GM18498 (cell line): ENCODE results near the gene DICER1.

Experiments used
- ATAC-seq: cut with Tn5 transposase; IDR thresholded peaks from one replicate; pipeline ENCODE4 v1.9.1; 2021; ENCODE audit warnings: mild to moderate bottlenecking, moderate library complexity; ENCODE audit not compliant: unreplicated experiment

Gene DICER1

DNA sequence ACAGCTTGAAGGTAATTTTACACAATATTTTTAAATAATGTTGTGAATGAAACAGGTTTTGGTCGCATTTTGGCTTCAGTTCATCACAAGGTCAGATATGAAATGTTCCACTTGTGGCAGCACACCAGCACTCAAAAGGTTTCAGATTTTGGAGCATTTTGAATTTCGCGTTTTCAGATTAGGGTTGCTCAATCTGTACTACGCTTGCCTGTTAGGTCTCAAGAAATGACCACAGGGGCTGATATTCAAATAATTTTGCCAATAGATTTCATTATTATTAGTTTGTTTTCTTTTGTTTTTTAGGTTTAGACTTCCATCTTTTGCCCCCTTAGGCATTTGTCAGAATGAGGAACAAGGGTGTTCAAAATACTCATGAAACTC is 29.8 kb downstream of the DICER1 start:
- ATAC-seq, result peak; percentile 44

- no peak for ATAC-seq
Measured at GRCh38 chr14:95126906-95127530, 30.3 kb downstream of the DICER1 start.

DNA sequence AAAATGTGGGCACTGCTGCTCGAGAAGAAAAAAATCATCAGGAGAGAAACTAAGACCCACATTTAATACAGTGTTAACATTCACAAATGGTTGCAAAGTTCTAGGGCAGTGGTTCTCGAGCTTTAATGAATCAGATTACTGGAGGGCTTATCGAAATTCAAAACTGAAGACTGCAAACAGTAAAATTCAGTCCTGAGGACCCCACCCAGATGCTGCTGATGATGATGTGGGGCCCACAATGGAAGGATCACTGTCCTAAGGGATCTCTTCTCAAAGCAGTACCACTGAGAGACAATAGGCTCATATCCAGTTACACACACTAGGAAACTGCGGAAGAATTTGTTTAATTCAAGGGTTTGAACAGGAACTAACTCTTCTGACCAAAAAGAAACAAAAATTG is 31.4 kb downstream of the DICER1 start:
- ATAC-seq, result no peak

GRCh38 chr14:95125221-95125620 is 32.1 kb downstream of the DICER1 start:
- ATAC-seq, result no peak

- ATAC-seq, result no peak
Measured at GRCh38 chr14:95123891-95124579, 33.3 kb downstream of the DICER1 start.

- no peak for ATAC-seq
Measured at GRCh38 chr14:95122621-95122945, 34.7 kb downstream of the DICER1 start.

GRCh38 chr14:95121911-95122620 is 35.3 kb downstream of the DICER1 start:
- ATAC-seq, result no peak

GRCh38 chr14:95119336-95119735 is 38.0 kb downstream of the DICER1 start:
- ATAC-seq, result no peak

DNA sequence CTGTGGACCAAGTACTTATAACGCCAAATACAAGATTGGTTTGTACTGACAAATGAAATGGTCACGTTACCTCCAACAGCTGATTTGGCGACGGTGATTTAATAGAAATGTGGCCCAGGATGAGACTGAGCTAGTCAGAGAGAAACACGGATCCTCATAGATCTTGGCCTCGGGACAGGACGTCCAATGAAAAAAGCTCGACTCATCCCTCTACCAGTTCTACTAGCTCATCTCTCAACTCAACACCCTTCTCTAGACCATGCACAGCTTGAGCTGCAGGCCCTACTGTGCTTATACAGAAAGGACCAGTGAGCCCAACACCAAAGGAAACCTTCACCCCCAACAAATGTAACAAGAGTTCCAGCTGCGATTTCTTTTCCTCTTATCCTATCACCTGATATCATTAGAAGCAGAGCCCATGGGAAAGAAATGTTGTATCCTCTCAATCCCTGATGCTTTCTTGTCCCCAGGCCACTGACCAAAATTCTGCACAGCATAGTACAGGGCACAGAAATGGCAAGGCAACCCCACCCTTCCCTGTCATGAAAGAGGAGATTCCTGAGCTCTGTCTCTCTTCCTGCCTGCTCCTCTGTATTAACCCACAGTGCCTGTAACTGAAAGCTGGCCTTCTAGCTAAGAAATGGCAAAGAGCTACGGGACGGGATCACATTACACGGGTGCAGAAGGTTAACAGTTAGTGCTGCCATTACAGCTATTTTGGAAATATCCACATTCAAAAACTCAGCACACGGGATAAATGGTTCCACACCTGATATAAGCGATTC is 39.2 kb downstream of the DICER1 start:
- ATAC-seq, result no peak

GRCh38 chr14:95113476-95113875 is 43.9 kb downstream of the DICER1 start:
- no peak for ATAC-seq

GRCh38 chr14:95111507-95112164 is 45.7 kb downstream of the DICER1 start:
- ATAC-seq, result no peak

- no peak for ATAC-seq
Measured at GRCh38 chr14:95110178-95110577, 47.2 kb downstream of the DICER1 start.

GRCh38 chr14:95107711-95108110 is 49.6 kb downstream of the DICER1 start:
- no peak for ATAC-seq

DNA sequence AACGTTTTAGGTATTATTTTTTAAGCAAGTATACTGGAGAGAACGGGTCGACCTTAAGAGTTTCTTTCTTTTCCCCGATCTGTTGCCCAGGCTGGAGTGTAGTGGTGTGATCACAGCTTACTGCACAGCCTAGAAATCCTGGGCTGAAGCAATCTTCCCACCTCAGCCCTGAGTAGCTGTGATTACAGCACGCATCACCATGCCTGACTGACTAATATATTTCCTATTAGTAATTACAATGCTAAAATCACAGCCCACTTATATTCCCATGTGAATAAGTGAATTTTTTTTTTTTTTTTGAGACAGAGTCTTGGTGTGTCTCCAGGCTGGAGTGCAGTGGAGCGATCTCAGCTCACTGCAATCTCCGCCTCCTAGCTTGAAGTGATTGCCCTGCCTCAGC is 50.4 kb downstream of the DICER1 start:
- ATAC-seq, result no peak

DNA sequence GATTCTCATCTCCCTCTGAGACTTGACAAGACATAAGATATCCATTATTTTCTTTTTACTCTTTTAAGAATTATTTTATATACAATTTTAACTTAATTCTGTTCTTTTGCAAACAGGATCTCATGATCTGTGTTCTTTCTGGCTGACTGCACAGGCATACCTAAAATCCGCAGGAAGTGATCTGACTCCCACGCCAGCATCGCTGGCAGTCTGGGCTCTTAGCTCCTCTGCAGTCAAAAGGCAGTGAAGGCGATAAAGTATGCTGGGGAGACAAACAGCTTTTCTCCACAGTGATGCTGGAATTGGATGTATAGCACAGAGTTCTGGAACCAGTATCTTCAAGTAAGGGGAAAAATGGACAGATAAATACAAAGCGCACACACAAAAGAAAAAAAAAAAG is 52.4 kb downstream of the DICER1 start:
- no peak for ATAC-seq

- ATAC-seq, result no peak
Measured at GRCh38 chr14:95102680-95103044, 54.7 kb downstream of the DICER1 start.

GRCh38 chr14:95101736-95102679 is 55.3 kb downstream of the DICER1 start:
- ATAC-seq, result no peak

- ATAC-seq, result no peak
Measured at GRCh38 chr14:95098984-95099599, 58.2 kb downstream of the DICER1 start.

DNA sequence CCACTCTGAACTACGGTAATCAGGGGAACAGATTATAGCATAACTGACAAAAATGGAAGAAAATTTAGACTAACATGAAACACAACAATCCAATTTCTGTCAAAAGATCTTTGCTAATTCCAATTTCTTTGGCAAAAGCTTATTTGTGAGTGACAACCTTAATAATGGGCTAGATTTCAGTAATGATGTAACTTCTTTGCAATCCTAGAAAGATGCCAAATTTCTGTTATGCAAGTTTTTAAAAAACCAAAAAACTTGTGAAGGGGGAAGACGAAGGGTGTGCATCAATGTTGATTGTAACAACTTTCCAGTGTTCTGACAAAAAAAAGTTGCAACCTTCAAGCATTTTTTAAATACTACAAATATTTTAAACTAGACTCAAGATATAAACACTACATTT is 59.9 kb downstream of the DICER1 start:
- ATAC-seq, result no peak

DNA sequence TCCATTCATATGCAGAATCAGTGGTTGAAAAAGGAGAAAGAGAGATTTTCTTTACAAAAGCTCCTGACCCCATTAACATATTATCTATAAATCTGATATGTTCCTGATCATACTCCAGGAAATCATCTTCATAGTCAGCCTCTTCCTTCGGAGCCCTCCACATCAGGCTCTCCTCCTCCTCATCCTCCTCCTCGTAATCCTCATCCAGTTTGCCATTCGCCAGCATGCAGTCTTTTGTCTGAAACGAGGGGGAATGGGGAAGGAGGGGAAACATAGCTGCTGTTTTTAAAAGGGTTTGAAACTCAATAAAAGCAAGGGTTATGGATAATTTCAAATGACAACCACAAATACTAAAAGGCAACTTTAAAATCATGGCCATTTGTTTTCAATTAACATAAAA is 60.9 kb downstream of the DICER1 start:
- no peak for ATAC-seq
